HepG2 (cell line): Measurements from ENCODE around the gene DGCR8. TPM values are rescaled to one million over a fixed set of nuclear protein-coding genes. Genes with fewer than 3 reads are reported as not detected.

Experiments
- FOXO1 ChIP-seq: sonication (generic); formaldehyde crosslinking; IDR thresholded peaks from 2 replicates; pipeline ENCODE4 v1.4.0; 2020; ENCODE audit warnings: missing genetic modification reagents
- HIC2 ChIP-seq: sonication (generic); formaldehyde crosslinking; IDR thresholded peaks from 2 replicates; pipeline ENCODE4 v1.9.0; 2022; ENCODE audit warnings: low read depth, missing genetic modification reagents
- HOXA9 ChIP-seq: sonication (generic); formaldehyde crosslinking; IDR thresholded peaks from 2 replicates; pipeline ENCODE4 v1.8.1; 2022; ENCODE audit warnings: missing genetic modification reagents, mild to moderate bottlenecking, moderate library complexity, borderline replicate concordance
- MEF2D ChIP-seq: sonication (generic); formaldehyde crosslinking; IDR thresholded peaks from 2 replicates; pipeline ENCODE4 v1.5.1; 2020; ENCODE audit warnings: mild to moderate bottlenecking, missing genetic modification reagents
- PHB2 ChIP-seq: fragments of 450-650 bp; IDR thresholded peaks from 2 replicates; pipeline ENCODE4 v1.6.1; 2018; ENCODE audit not compliant: partially characterized antibody
- SKI ChIP-seq: fragments of 450-650 bp; IDR thresholded peaks from one replicate; pipeline ENCODE4 v1.6.1; 2018; ENCODE audit warnings: mild to moderate bottlenecking; ENCODE audit not compliant: partially characterized antibody
- ZNF142 ChIP-seq: sonication (generic); formaldehyde crosslinking; IDR thresholded peaks from 2 replicates; pipeline ENCODE4 v1.4.0; 2020; ENCODE audit warnings: missing genetic modification reagents
- ZNF30 ChIP-seq: sonication (generic); formaldehyde crosslinking; IDR thresholded peaks from 2 replicates; pipeline ENCODE4 v1.5.0; 2020; ENCODE audit warnings: mild to moderate bottlenecking, missing genetic modification reagents
- ZNF468 ChIP-seq: sonication (generic); formaldehyde crosslinking; IDR thresholded peaks from 2 replicates; pipeline ENCODE4 v1.8.0; 2022; ENCODE audit warnings: mild to moderate bottlenecking, moderate library complexity, missing genetic modification reagents
- ZNF619 ChIP-seq: sonication (generic); formaldehyde crosslinking; IDR thresholded peaks from 2 replicates; pipeline ENCODE4 v1.4.0; 2020; ENCODE audit warnings: mild to moderate bottlenecking, missing genetic modification reagents
- polyA plus RNA-seq, 8 experiments: library from polyadenylated mRNA; depleted of rRNA in 3 of 8; stranded (reverse) in 7 of 8; unstranded in 1 of 8; fragments of >200 nt; fragmentation: Illumina TruSeq in 4 of 8; extraction: Trizol in 4 of 8; gene quantifications; 2 replicates each; pipeline versions ENCODE4 v1.2.1 to v1.2.3, GENCODE V29; 2011 to 2016; ENCODE audit warnings: low read depth in 4 of 8, missing spikeins in 1 of 8, mixed read lengths in 1 of 8; ENCODE audit not compliant: insufficient read depth in 1 of 8
- total RNA-seq, 5 experiments: library from RNA; depleted of rRNA; stranded (reverse); fragments of >200 nt; fragmentation: Illumina TruSeq; extraction: Trizol; gene quantifications; 2 replicates each; pipeline ENCODE4 v1.2.3, GENCODE V29; 2016; ENCODE audit warnings: low read depth in 1 of 5
- TF ChIP-seq, protein P1 (sequence below): sonication (generic); formaldehyde crosslinking; conservative IDR thresholded peaks from 2 replicates; pipeline ENCODE4 v1.8.0; 2022; ENCODE audit warnings: missing genetic modification reagents
- TF ChIP-seq, protein P2 (sequence below): sonication (generic); formaldehyde crosslinking; IDR thresholded peaks from 2 replicates; pipeline ENCODE4 v1.4.0; 2020; ENCODE audit warnings: low read depth, missing genetic modification reagents
- TF ChIP-seq, protein P3 (sequence below): sonication (generic); formaldehyde crosslinking; IDR thresholded peaks from 2 replicates; pipeline ENCODE4 v1.8.0; 2022; ENCODE audit warnings: mild to moderate bottlenecking, missing genetic modification reagents; ENCODE audit not compliant: insufficient replicate concordance

The DGCR8 gene
- total and polyA plus RNA-seq, 2 of the 13 experiments (the other 11 are each of a cell fraction or from before 2014, with no cell fraction given): 10.2 to 23.2 TPM

- TF ChIP-seq, protein P1, sequence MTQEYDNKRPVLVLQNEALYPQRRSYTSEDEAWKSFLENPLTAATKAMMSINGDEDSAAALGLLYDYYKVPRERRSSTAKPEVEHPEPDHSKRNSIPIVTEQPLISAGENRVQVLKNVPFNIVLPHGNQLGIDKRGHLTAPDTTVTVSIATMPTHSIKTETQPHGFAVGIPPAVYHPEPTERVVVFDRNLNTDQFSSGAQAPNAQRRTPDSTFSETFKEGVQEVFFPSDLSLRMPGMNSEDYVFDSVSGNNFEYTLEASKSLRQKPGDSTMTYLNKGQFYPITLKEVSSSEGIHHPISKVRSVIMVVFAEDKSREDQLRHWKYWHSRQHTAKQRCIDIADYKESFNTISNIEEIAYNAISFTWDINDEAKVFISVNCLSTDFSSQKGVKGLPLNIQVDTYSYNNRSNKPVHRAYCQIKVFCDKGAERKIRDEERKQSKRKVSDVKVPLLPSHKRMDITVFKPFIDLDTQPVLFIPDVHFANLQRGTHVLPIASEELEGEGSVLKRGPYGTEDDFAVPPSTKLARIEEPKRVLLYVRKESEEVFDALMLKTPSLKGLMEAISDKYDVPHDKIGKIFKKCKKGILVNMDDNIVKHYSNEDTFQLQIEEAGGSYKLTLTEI (CRISPR knock-in tag): no peak
- TF ChIP-seq HOXA9: no peak
- TF ChIP-seq, protein P2, sequence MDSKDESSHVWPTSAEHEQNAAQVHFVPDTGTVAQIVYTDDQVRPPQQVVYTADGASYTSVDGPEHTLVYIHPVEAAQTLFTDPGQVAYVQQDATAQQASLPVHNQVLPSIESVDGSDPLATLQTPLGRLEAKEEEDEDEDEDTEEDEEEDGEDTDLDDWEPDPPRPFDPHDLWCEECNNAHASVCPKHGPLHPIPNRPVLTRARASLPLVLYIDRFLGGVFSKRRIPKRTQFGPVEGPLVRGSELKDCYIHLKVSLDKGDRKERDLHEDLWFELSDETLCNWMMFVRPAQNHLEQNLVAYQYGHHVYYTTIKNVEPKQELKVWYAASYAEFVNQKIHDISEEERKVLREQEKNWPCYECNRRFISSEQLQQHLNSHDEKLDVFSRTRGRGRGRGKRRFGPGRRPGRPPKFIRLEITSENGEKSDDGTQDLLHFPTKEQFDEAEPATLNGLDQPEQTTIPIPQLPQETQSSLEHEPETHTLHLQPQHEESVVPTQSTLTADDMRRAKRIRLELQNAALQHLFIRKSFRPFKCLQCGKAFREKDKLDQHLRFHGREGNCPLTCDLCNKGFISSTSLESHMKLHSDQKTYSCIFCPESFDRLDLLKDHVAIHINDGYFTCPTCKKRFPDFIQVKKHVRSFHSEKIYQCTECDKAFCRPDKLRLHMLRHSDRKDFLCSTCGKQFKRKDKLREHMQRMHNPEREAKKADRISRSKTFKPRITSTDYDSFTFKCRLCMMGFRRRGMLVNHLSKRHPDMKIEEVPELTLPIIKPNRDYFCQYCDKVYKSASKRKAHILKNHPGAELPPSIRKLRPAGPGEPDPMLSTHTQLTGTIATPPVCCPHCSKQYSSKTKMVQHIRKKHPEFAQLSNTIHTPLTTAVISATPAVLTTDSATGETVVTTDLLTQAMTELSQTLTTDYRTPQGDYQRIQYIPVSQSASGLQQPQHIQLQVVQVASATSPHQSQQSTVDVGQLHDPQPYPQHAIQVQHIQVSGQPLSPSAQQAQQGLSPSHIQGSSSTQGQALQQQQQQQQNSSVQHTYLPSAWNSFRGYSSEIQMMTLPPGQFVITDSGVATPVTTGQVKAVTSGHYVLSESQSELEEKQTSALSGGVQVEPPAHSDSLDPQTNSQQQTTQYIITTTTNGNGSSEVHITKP: no peak
- TF ChIP-seq, protein P3, sequence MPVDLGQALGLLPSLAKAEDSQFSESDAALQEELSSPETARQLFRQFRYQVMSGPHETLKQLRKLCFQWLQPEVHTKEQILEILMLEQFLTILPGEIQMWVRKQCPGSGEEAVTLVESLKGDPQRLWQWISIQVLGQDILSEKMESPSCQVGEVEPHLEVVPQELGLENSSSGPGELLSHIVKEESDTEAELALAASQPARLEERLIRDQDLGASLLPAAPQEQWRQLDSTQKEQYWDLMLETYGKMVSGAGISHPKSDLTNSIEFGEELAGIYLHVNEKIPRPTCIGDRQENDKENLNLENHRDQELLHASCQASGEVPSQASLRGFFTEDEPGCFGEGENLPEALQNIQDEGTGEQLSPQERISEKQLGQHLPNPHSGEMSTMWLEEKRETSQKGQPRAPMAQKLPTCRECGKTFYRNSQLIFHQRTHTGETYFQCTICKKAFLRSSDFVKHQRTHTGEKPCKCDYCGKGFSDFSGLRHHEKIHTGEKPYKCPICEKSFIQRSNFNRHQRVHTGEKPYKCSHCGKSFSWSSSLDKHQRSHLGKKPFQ (CRISPR knock-in tag): no peak
- TF ChIP-seq SKI: no peak
- TF ChIP-seq PHB2: no peak
- no peak for TF ChIP-seq MEF2D (CRISPR knock-in tag)
- no peak for TF ChIP-seq HIC2
- no peak for TF ChIP-seq ZNF142 (CRISPR knock-in tag)
- TF ChIP-seq ZNF619 (CRISPR knock-in tag): no peak
- no peak for TF ChIP-seq ZNF30 (CRISPR knock-in tag)
- no peak for TF ChIP-seq ZNF468 (CRISPR knock-in tag)
- TF ChIP-seq FOXO1: no peak
Measured at GRCh38 chr22:20084547-20085413, 4.7 kb downstream of the DGCR8 start (continued).
